PFSK-1 (cell line): ENCODE data around the gene DHRS2.

Source experiments
- FOXP2 ChIP-seq: optimal IDR thresholded peaks from 2 replicates; pipeline ENCODE3; 2011; ENCODE audit warnings: borderline replicate concordance, control low read depth, inconsistent platforms; ENCODE audit not compliant: insufficient read depth; ENCODE audit errors: extremely low read length, extremely low read depth
- POLR2AphosphoS5 ChIP-seq: IDR thresholded peaks from 2 replicates; pipeline ENCODE4 v1.6.1; 2012; ENCODE audit warnings: low read depth, mild to moderate bottlenecking, control low read depth, low read length, moderate library complexity
- SIN3A ChIP-seq: IDR thresholded peaks from 2 replicates; pipeline ENCODE4 v1.6.1; 2012; ENCODE audit warnings: mild to moderate bottlenecking, low read length, moderate library complexity, borderline replicate concordance; ENCODE audit not compliant: insufficient read depth
- TAF1 ChIP-seq: IDR thresholded peaks from 2 replicates; pipeline ENCODE4 v1.6.1; 2012; ENCODE audit warnings: low read length, control low read depth, borderline replicate concordance; ENCODE audit not compliant: insufficient read depth

GRCh38 chr14:23601424-23601823, 34.7 kb upstream of the DHRS2 start:
- TF ChIP-seq POLR2AphosphoS5: no peak
- TF ChIP-seq SIN3A: no peak
- no peak for TF ChIP-seq TAF1
- TF ChIP-seq FOXP2: no peak
